Measurements from ENCODE around the gene THEMIS2. TPM values are rescaled to one million over a fixed set of nuclear protein-coding genes. Genes with fewer than 3 reads are reported as not detected.
A peak's percentile ranks its signal among the peaks of the same experiment; 100 is the strongest.

Gene THEMIS2
- total RNA-seq, 2 experiments from 2014 or later: 58.9 to 60.1 TPM

GRCh38 chr1:27882543-27882903, 10.2 kb downstream of the THEMIS2 start:
- no peak for DNase-seq
- ChIA-PET POLR2A (no interaction called here), CTCF (no interaction called here)
- Mint-ChIP-seq H3K36me3 (ENCODE audit: low read depth) (peaks cover 89% of the 10 kb centered on the region), H3K27me3 (no peaks in the 10 kb centered on the region), H3K27ac (no peak overlapping the region), H3K4me3 (no peak overlapping the region), H3K9me3 (no peaks in the 10 kb centered on the region), H3K4me1 (peaks cover 57% of the 10 kb centered on the region)

- POLR2A ChIA-PET: interaction anchor here (1.2 to 1.3 kb wide), 2 partner anchors 10 to 14 kb away, joined by 4 read pairs; partner anchors contain the start of gene THEMIS2
- peaks cover 82% of the 10 kb centered on the region for H3K36me3 Mint-ChIP-seq (ENCODE audit: low read depth)
- no peak for DNase-seq
- peak overlapping the region; percentile 31 for H3K27ac Mint-ChIP-seq
- H3K4me3 Mint-ChIP-seq: no peak overlapping the region
- CTCF ChIA-PET: no interaction called here
- H3K4me1 Mint-ChIP-seq: peaks cover 54% of the 10 kb centered on the region
- H3K27me3 Mint-ChIP-seq: no peaks in the 10 kb centered on the region
- no peaks in the 10 kb centered on the region for H3K9me3 Mint-ChIP-seq
Measured at GRCh38 chr1:27883536-27883935, 11.2 kb downstream of the THEMIS2 start.

- POLR2A ChIA-PET: interaction anchor here (1.2 to 1.3 kb wide), 2 partner anchors 11 to 15 kb away, joined by 4 read pairs; partner anchors contain the start of gene THEMIS2
- DNase-seq: no peak
- H3K27ac Mint-ChIP-seq: peak overlapping the region; percentile 47
- no peaks in the 10 kb centered on the region for H3K9me3 Mint-ChIP-seq
- H3K4me1 Mint-ChIP-seq: peaks cover 58% of the 10 kb centered on the region
- no peak overlapping the region for H3K4me3 Mint-ChIP-seq
- CTCF ChIA-PET: no interaction called here
- H3K27me3 Mint-ChIP-seq: no peaks in the 10 kb centered on the region
- peaks cover 83% of the 10 kb centered on the region for H3K36me3 Mint-ChIP-seq (ENCODE audit: low read depth)
Measured at GRCh38 chr1:27884006-27884954, 11.9 kb downstream of the THEMIS2 start.

GRCh38 chr1:27885114-27885528, 12.8 kb downstream of the THEMIS2 start:
- H3K27ac Mint-ChIP-seq: peak overlapping the region; percentile 90
- no peak overlapping the region for H3K4me3 Mint-ChIP-seq
- peaks cover 60% of the 10 kb centered on the region for H3K4me1 Mint-ChIP-seq
- CTCF ChIA-PET: no interaction called here
- no peak for DNase-seq
- peaks cover 78% of the 10 kb centered on the region for H3K36me3 Mint-ChIP-seq (ENCODE audit: low read depth)
- POLR2A ChIA-PET: no interaction called here
- no peaks in the 10 kb centered on the region for H3K9me3 Mint-ChIP-seq
- H3K27me3 Mint-ChIP-seq: no peaks in the 10 kb centered on the region

GRCh38 chr1:27885621-27886352, 13.4 kb downstream of the THEMIS2 start:
- DNase-seq: no peak
- Mint-ChIP-seq H3K36me3 (ENCODE audit: low read depth) (peaks cover 83% of the 10 kb centered on the region), H3K27ac (peak overlapping the region; percentile 90), H3K27me3 (no peaks in the 10 kb centered on the region), H3K9me3 (no peaks in the 10 kb centered on the region), H3K4me1 (peaks cover 65% of the 10 kb centered on the region), H3K4me3 (no peak overlapping the region)
- ChIA-PET POLR2A (interaction anchor here (0.9 to 2.6 kb wide), 5 partner anchors 8 to 107 kb away, joined by 3 to 22 read pairs (median 8); no protein-coding TSS in a partner anchor), CTCF (no interaction called here)

- Mint-ChIP-seq H3K36me3 (ENCODE audit: low read depth) (peaks cover 86% of the 10 kb centered on the region), H3K27me3 (no peaks in the 10 kb centered on the region), H3K4me1 (peaks cover 70% of the 10 kb centered on the region), H3K9me3 (no peaks in the 10 kb centered on the region), H3K27ac (peak overlapping the region; percentile 90), H3K4me3 (no peak overlapping the region)
- no peak for DNase-seq
- POLR2A ChIA-PET: interaction anchor here (0.9 to 2.6 kb wide), 8 partner anchors 9 to 106 kb away, joined by 3 to 22 read pairs (median 6); partner anchors contain the start of gene THEMIS2
- CTCF ChIA-PET: no interaction called here
Measured at GRCh38 chr1:27886353-27886679, 14.0 kb downstream of the THEMIS2 start.

GRCh38 chr1:27886744-27887143, 14.4 kb downstream of the THEMIS2 start:
- Mint-ChIP-seq H3K4me3 (peak overlapping the region; percentile 61), H3K27me3 (no peaks in the 10 kb centered on the region), H3K9me3 (no peaks in the 10 kb centered on the region), H3K4me1 (peaks cover 75% of the 10 kb centered on the region), H3K27ac (peak overlapping the region; percentile 90), H3K36me3 (ENCODE audit: low read depth) (peaks cover 88% of the 10 kb centered on the region)
- CTCF ChIA-PET: interaction anchor here (1.2 kb wide), 1 partner anchor 94 kb away, joined by 3 read pairs; no protein-coding TSS in a partner anchor
- no peak for DNase-seq
- POLR2A ChIA-PET: interaction anchor here (0.8 to 2.6 kb wide), 9 partner anchors 9 to 106 kb away, joined by 3 to 22 read pairs (median 6); partner anchors contain the start of gene THEMIS2

GRCh38 chr1:27887215-27888021, 15.1 kb downstream of the THEMIS2 start:
- Mint-ChIP-seq H3K4me3 (peak overlapping the region; percentile 61), H3K27me3 (no peaks in the 10 kb centered on the region), H3K27ac (peak overlapping the region; percentile 90), H3K4me1 (peaks cover 81% of the 10 kb centered on the region), H3K36me3 (ENCODE audit: low read depth) (peaks cover 88% of the 10 kb centered on the region), H3K9me3 (no peaks in the 10 kb centered on the region)
- ChIA-PET POLR2A (interaction anchor here (0.8 to 2.6 kb wide), 7 partner anchors 10 to 45 kb away, joined by 3 to 22 read pairs (median 5); partner anchors contain the start of gene THEMIS2), CTCF (interaction anchor here (0.7 to 1.2 kb wide), 2 partner anchors 94 to 115 kb away, joined by 3 read pairs; no protein-coding TSS in a partner anchor)
- DNase-seq: peak; percentile 70

- H3K27ac Mint-ChIP-seq: peak overlapping the region; percentile 90
Measured at GRCh38 chr1:27889506-27889905, 17.2 kb downstream of the THEMIS2 start.

GRCh38 chr1:27891196-27891889, 19.0 kb downstream of the THEMIS2 start:
- Mint-ChIP-seq H3K4me1 (peaks cover 70% of the 10 kb centered on the region), H3K27me3 (no peaks in the 10 kb centered on the region), H3K36me3 (ENCODE audit: low read depth) (peaks cover 81% of the 10 kb centered on the region), H3K9me3 (no peaks in the 10 kb centered on the region), H3K4me3 (peak overlapping the region; percentile 25), H3K27ac (peak overlapping the region; percentile 95)
- POLR2A ChIA-PET: interaction anchor here (0.6 to 3.3 kb wide), 8 partner anchors 11 to 117 kb away, joined by 3 to 10 read pairs (median 3); partner anchors contain the start of genes THEMIS2 and XKR8
- CTCF ChIA-PET: interaction anchor here (0.6 to 1.6 kb wide), 4 partner anchors 34 to 87 kb away, joined by 3 to 4 read pairs (median 4); no protein-coding TSS in a partner anchor
- DNase-seq: peak; percentile 65

More at GRCh38 chr1:27889506-27889905, 17.2 kb downstream of the THEMIS2 start:
- Mint-ChIP-seq H3K4me3 (no peak overlapping the region), H3K36me3 (ENCODE audit: low read depth) (peaks cover 86% of the 10 kb centered on the region), H3K9me3 (no peaks in the 10 kb centered on the region), H3K27me3 (no peaks in the 10 kb centered on the region), H3K4me1 (peaks cover 79% of the 10 kb centered on the region)
- ChIA-PET POLR2A (interaction anchor here (2.5 kb wide), 1 partner anchor 10 kb away, joined by 7 read pairs; no protein-coding TSS in a partner anchor), CTCF (interaction anchor here (0.6 kb wide), 1 partner anchor 519 kb away, joined by 6 read pairs; no protein-coding TSS in a partner anchor)
- DNase-seq: no peak

GRCh38 chr1:27894521-27894920, 22.2 kb downstream of the THEMIS2 start:
- peak overlapping the region; percentile 51 for H3K27ac Mint-ChIP-seq
- no peak overlapping the region for H3K4me3 Mint-ChIP-seq
- ChIA-PET CTCF (interaction anchor here (1.1 kb wide), 1 partner anchor 85 kb away, joined by 3 read pairs; no protein-coding TSS in a partner anchor), POLR2A (interaction anchor here (1.0 to 1.1 kb wide), 2 partner anchors 18 to 64 kb away, joined by 3 to 4 read pairs; partner anchors contain the start of gene PPP1R8)
- H3K36me3 Mint-ChIP-seq (ENCODE audit: low read depth): peaks cover 72% of the 10 kb centered on the region
- peaks cover 43% of the 10 kb centered on the region for H3K4me1 Mint-ChIP-seq
- H3K9me3 Mint-ChIP-seq: no peaks in the 10 kb centered on the region
- H3K27me3 Mint-ChIP-seq: no peaks in the 10 kb centered on the region
- no peak for DNase-seq

All from activated CD4-positive, alpha-beta memory T cell treated with anti-CD3 and anti-CD28 coated beads, Interleukin-2, amount 10 ng/mL, durations not matched to agents 7 days and 5 days (primary cell).